Osteoblast (primary cell): ENCODE data around the gene KLC1. TPM values are rescaled to one million over a fixed set of nuclear protein-coding genes. Genes with fewer than 3 reads are reported as not detected.

Experiments
- DNase-seq: peaks from one replicate; pipeline ENCODE4 v3.0.0; 2011; ENCODE audit warnings: low spot score, mixed read lengths; ENCODE audit not compliant: insufficient read length; ENCODE audit errors: missing footprints
- H2AFZ ChIP-seq: 2 replicates; pipeline ENCODE4 v1.6.0; 2011; ENCODE audit warnings: mild to moderate bottlenecking, low read length
- H3K27ac ChIP-seq: 2 replicates; pipeline ENCODE4 v1.5.1; 2011; ENCODE audit warnings: mild to moderate bottlenecking, low read depth, low read length, moderate library complexity
- H3K27me3 ChIP-seq: 2 replicates; pipeline ENCODE4 v1.6.0; 2012; ENCODE audit warnings: mild to moderate bottlenecking, control low read depth, inconsistent platforms, low read length, moderate library complexity; ENCODE audit not compliant: insufficient read depth
- H3K36me3 ChIP-seq: 2 replicates; pipeline ENCODE4 v1.5.1; 2011; ENCODE audit warnings: mild to moderate bottlenecking, low read length, control low read depth, moderate library complexity; ENCODE audit not compliant: insufficient read depth
- H3K4me1 ChIP-seq: 2 replicates; pipeline ENCODE4 v1.5.1; 2011; ENCODE audit warnings: mild to moderate bottlenecking, low read length, control low read depth, moderate library complexity; ENCODE audit not compliant: insufficient read depth
- H3K4me2 ChIP-seq: 2 replicates; pipeline ENCODE4 v1.6.0; 2011; ENCODE audit warnings: mild to moderate bottlenecking, low read length; ENCODE audit not compliant: insufficient read depth
- H3K4me3 ChIP-seq: fragments of 200-600 bp; sonication (generic); 3 replicates; pipeline ENCODE4 v1.5.1; 2012; ENCODE audit warnings: mild to moderate bottlenecking, low read length, inconsistent platforms; ENCODE audit not compliant: insufficient read depth
- H3K79me2 ChIP-seq: 2 replicates; pipeline ENCODE4 v1.6.0; 2012; ENCODE audit warnings: mild to moderate bottlenecking, low read length, control low read depth, inconsistent platforms; ENCODE audit not compliant: insufficient read depth
- H3K9me3 ChIP-seq: 2 replicates; pipeline ENCODE4 v1.5.1; 2011; ENCODE audit warnings: low read depth, low read length, control low read depth
- H4K20me1 ChIP-seq: 2 replicates; pipeline ENCODE4 v1.6.0; 2012; ENCODE audit warnings: mild to moderate bottlenecking, low read length, control low read depth; ENCODE audit not compliant: insufficient read depth
- CTCF ChIP-seq: IDR thresholded peaks from 2 replicates; pipeline ENCODE4 v1.5.1; 2011; ENCODE audit warnings: mild to moderate bottlenecking, low read depth, low read length, moderate library complexity; ENCODE audit errors: extremely low read depth
- total RNA-seq: library from RNA; depleted of rRNA; stranded (reverse); fragments of >200 nt; gene quantifications from 2 replicates; pipeline ENCODE4 v1.2.3, GENCODE V29; 2012

Gene KLC1
- total RNA-seq, 1 donor = 205 TPM

- Histone ChIP-seq H3K79me2 (peaks cover 66% of the 10 kb centered on the region), H3K27ac (peak overlapping the region; percentile 41), H3K36me3 (peaks cover under 1% of the 10 kb centered on the region), H3K9me3 (no peaks in the 10 kb centered on the region), H3K4me2 (peak overlapping the region; percentile 80), H3K27me3 (no peaks in the 10 kb centered on the region), H3K4me1 (peaks cover 27% of the 10 kb centered on the region), H3K4me3 (peak overlapping the region; percentile 81), H4K20me1 (peaks cover 37% of the 10 kb centered on the region), H2AFZ (peak overlapping the region; percentile 4)
- TF ChIP-seq CTCF = no peak
- DNase-seq = peak; percentile 96
Measured at GRCh38 chr14:103716091-103716801, 87.2 kb downstream of the KLC1 start.

GRCh38 chr14:103716899-103717411, 87.9 kb downstream of the KLC1 start:
- Histone ChIP-seq H3K79me2 (peaks cover 73% of the 10 kb centered on the region), H3K27ac (no peak overlapping the region), H3K36me3 (no peaks in the 10 kb centered on the region), H4K20me1 (peaks cover 44% of the 10 kb centered on the region), H3K9me3 (no peaks in the 10 kb centered on the region), H3K4me1 (peaks cover 27% of the 10 kb centered on the region), H3K4me2 (peak overlapping the region; percentile 80), H2AFZ (no peak overlapping the region), H3K27me3 (no peaks in the 10 kb centered on the region), H3K4me3 (peak overlapping the region; percentile 81)
- TF ChIP-seq CTCF = no peak
- no peak for DNase-seq

- Histone ChIP-seq H3K36me3 (no peaks in the 10 kb centered on the region), H3K4me3 (no peak overlapping the region), H2AFZ (no peak overlapping the region), H3K79me2 (peaks cover 81% of the 10 kb centered on the region), H3K27ac (no peak overlapping the region), H3K27me3 (no peaks in the 10 kb centered on the region), H3K4me2 (no peak overlapping the region), H3K9me3 (no peaks in the 10 kb centered on the region), H4K20me1 (peaks cover 51% of the 10 kb centered on the region), H3K4me1 (peaks cover 28% of the 10 kb centered on the region)
- no peak for DNase-seq
- no peak for TF ChIP-seq CTCF
Measured at GRCh38 chr14:103718572-103718971, 89.6 kb downstream of the KLC1 start.

- Histone ChIP-seq H3K4me2 (no peak overlapping the region), H3K4me3 (no peak overlapping the region), H3K27ac (no peak overlapping the region), H2AFZ (no peak overlapping the region), H3K4me1 (peaks cover 22% of the 10 kb centered on the region), H3K9me3 (no peaks in the 10 kb centered on the region), H3K27me3 (no peaks in the 10 kb centered on the region), H4K20me1 (peaks cover 63% of the 10 kb centered on the region), H3K79me2 (peaks cover 83% of the 10 kb centered on the region), H3K36me3 (no peaks in the 10 kb centered on the region)
- no peak for DNase-seq
- TF ChIP-seq CTCF = no peak
Measured at GRCh38 chr14:103719751-103720150, 90.7 kb downstream of the KLC1 start.
